HepG2 (cell line): ENCODE data around the gene CPVL. TPM values are rescaled to one million over a fixed set of nuclear protein-coding genes. Genes with fewer than 3 reads are reported as not detected.

Experiments used
- GATAD2A ChIP-seq: IDR thresholded peaks from 2 replicates; pipeline ENCODE4 v1.6.1; 2016
- HMG20A ChIP-seq: IDR thresholded peaks from 2 replicates; pipeline ENCODE4 v1.6.1; 2016; ENCODE audit warnings: borderline replicate concordance
- NR2F1 ChIP-seq, 2 experiments: fragments of 450-650 bp in 1 of 2; formaldehyde crosslinking in 1 of 2; IDR thresholded peaks; 2 replicates each; pipeline versions ENCODE4 v1.5.0 to v1.6.1; 2016 to 2020; ENCODE audit warnings: mild to moderate bottlenecking in 1 of 2, missing compliant biosample characterization in 1 of 2, missing genetic modification reagents in 1 of 2, moderate library complexity in 1 of 2
- PATZ1 ChIP-seq: sonication (generic); formaldehyde crosslinking; IDR thresholded peaks from 2 replicates; pipeline ENCODE4 v1.4.0; 2020; ENCODE audit warnings: missing genetic modification reagents
- PAXIP1 ChIP-seq: sonication (generic); formaldehyde crosslinking; conservative IDR thresholded peaks from 2 replicates; pipeline ENCODE4 v1.4.0; 2020; ENCODE audit warnings: mild to moderate bottlenecking, missing genetic modification reagents, moderate library complexity
- SAP130 ChIP-seq: IDR thresholded peaks from 2 replicates; pipeline ENCODE4 v1.6.1; 2016; ENCODE audit warnings: low read depth
- SOX5 ChIP-seq: IDR thresholded peaks from 2 replicates; pipeline ENCODE4 v1.6.1; 2016; ENCODE audit warnings: borderline replicate concordance
- SRY ChIP-seq: sonication (generic); formaldehyde crosslinking; IDR thresholded peaks from 2 replicates; pipeline ENCODE4 v1.8.0; 2022; ENCODE audit warnings: mild to moderate bottlenecking, missing genetic modification reagents
- TFAP4 ChIP-seq: sonication (generic); IDR thresholded peaks from 2 replicates; pipeline ENCODE4 v1.6.1; 2016; ENCODE audit warnings: low read depth, borderline replicate concordance
- TFE3 ChIP-seq: IDR thresholded peaks from 2 replicates; pipeline ENCODE4 v1.6.1; 2016
- ZNF264 ChIP-seq: sonication (generic); formaldehyde crosslinking; IDR thresholded peaks from 2 replicates; pipeline ENCODE4 v1.4.0; 2020; ENCODE audit warnings: missing genetic modification reagents
- polyA plus RNA-seq, 8 experiments: library from polyadenylated mRNA; depleted of rRNA in 3 of 8; stranded (reverse) in 7 of 8; unstranded in 1 of 8; fragments of >200 nt; fragmentation: Illumina TruSeq in 4 of 8; extraction: Trizol in 4 of 8; gene quantifications; 2 replicates each; pipeline versions ENCODE4 v1.2.1 to v1.2.3, GENCODE V29; 2011 to 2016; ENCODE audit warnings: low read depth in 4 of 8, missing spikeins in 1 of 8, mixed read lengths in 1 of 8; ENCODE audit not compliant: insufficient read depth in 1 of 8
- total RNA-seq, 5 experiments: library from RNA; depleted of rRNA; stranded (reverse); fragments of >200 nt; fragmentation: Illumina TruSeq; extraction: Trizol; gene quantifications; 2 replicates each; pipeline ENCODE4 v1.2.3, GENCODE V29; 2016; ENCODE audit warnings: low read depth in 1 of 5

CPVL gene
- total and polyA plus RNA-seq, 2 of the 13 experiments (the other 11 are each of a cell fraction or from before 2014, with no cell fraction given), result 59.2 to 294 TPM

GRCh38 chr7:29143751-29144150, 2.6 kb downstream of the CPVL start (continued):
- TF ChIP-seq TFAP4 (0 out of 2 replicates have a peak, but pooled peaks have one; percentile 10), GATAD2A (CRISPR knock-in tag) (peak; percentile 61), SRY (CRISPR knock-in tag) (no peak), HMG20A (CRISPR knock-in tag) (peak; percentile 21; the same call in 1 of the 2 replicates), ZNF264 (CRISPR knock-in tag) (no peak), PATZ1 (CRISPR knock-in tag) (0 out of 2 replicates have a peak, but pooled peaks have one; percentile 22), NR2F1 (CRISPR knock-in tag; IDR thresholded peaks at IDR 0.05) (no peak), TFE3 (peak; percentile 70), SAP130 (peak; percentile 32; the same call in 1 of the 2 replicates), SOX5 (peak; percentile 21; the same call in 1 of the 2 replicates), PAXIP1 (CRISPR knock-in tag) (0 out of 2 replicates have a peak, but pooled peaks have one; percentile 17)
